NCI-H1694 (cell line): ENCODE results near the gene TAF1.
"Not testable (repeated sequence)": the region's sequence is repeated elsewhere in the genome, so short reads cannot be mapped to it uniquely, and the experiment has no call there.

Source experiments
- DNase-seq: peaks from one replicate; lab custom pipeline; 2025; lab: John Stamatoyannopoulos, UW

Gene TAF1, protein sequence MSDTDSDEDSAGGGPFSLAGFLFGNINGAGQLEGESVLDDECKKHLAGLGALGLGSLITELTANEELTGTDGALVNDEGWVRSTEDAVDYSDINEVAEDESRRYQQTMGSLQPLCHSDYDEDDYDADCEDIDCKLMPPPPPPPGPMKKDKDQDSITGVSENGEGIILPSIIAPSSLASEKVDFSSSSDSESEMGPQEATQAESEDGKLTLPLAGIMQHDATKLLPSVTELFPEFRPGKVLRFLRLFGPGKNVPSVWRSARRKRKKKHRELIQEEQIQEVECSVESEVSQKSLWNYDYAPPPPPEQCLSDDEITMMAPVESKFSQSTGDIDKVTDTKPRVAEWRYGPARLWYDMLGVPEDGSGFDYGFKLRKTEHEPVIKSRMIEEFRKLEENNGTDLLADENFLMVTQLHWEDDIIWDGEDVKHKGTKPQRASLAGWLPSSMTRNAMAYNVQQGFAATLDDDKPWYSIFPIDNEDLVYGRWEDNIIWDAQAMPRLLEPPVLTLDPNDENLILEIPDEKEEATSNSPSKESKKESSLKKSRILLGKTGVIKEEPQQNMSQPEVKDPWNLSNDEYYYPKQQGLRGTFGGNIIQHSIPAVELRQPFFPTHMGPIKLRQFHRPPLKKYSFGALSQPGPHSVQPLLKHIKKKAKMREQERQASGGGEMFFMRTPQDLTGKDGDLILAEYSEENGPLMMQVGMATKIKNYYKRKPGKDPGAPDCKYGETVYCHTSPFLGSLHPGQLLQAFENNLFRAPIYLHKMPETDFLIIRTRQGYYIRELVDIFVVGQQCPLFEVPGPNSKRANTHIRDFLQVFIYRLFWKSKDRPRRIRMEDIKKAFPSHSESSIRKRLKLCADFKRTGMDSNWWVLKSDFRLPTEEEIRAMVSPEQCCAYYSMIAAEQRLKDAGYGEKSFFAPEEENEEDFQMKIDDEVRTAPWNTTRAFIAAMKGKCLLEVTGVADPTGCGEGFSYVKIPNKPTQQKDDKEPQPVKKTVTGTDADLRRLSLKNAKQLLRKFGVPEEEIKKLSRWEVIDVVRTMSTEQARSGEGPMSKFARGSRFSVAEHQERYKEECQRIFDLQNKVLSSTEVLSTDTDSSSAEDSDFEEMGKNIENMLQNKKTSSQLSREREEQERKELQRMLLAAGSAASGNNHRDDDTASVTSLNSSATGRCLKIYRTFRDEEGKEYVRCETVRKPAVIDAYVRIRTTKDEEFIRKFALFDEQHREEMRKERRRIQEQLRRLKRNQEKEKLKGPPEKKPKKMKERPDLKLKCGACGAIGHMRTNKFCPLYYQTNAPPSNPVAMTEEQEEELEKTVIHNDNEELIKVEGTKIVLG (N-terminal part only)

DNA sequence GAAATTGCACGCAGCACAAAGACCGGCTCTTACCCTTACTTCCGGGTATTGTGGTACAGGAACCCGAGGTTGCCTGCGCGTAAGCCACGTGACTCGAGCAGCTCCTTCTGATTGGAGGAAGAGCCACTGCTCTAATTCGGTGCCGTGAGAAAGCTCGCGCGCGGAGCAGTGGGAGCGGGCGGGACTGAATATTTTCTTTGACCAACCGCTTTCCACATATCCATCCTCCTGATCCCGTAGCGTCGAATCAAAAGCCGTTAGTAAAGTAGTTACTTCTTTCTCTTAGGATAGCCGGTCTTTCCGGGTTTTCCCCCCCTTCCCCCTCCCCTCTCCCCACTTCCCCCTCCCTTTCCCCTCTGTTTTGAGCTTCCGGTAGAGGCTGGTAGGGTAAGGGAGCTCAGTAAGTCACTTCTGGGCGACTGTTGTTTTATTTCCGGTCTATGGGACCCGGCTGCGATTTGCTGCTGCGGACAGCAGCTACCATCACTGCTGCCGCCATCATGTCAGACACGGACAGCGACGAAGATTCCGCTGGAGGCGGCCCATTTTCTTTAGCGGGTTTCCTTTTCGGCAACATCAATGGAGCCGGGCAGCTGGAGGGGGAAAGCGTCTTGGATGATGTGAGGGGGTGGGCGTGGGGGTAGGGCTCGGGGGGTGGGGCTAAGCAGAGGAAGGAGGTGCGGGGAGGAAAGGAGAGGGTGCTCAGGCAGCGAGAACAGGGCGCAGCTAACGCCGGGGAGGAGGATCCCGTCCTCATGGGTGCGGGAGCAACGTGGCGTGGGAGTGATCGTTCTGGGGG, at the start of gene TAF1:
Gene TAF1 (plus strand): TSS at position 483 of the 799 bp plus-strand sequence. CDS start 18 bp downstream, at position 501.
- peak; percentile 98 for DNase-seq

GRCh38 chrX:71316959-71317358, 49.2 kb upstream of the TAF1 start:
- not testable (repeated sequence) for DNase-seq

GRCh38 chrX:71320126-71320525, 46.0 kb upstream of the TAF1 start:
- no peak for DNase-seq

DNA sequence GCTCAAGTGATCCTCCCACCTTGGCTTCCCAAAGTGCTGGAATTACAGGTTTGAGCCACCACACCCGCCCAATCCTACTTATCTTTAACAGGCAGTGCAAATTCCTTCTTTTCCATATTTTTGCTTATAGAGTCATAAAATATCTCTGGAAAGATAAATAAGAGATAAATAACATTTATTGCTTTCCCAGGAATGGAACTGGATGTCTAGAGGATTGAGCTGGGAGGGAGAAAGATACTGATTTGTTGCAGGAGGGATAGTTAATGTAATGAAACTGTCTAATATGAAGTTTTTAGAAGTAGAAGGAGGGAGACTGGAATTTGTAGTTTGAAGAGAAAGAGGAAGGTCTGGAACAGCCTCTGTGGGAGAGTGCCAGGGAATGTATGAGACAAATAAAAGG, 44.4 kb upstream of the TAF1 start:
- DNase-seq: no peak

GRCh38 chrX:71324452-71324851, 41.7 kb upstream of the TAF1 start:
- not testable (repeated sequence) for DNase-seq

DNA sequence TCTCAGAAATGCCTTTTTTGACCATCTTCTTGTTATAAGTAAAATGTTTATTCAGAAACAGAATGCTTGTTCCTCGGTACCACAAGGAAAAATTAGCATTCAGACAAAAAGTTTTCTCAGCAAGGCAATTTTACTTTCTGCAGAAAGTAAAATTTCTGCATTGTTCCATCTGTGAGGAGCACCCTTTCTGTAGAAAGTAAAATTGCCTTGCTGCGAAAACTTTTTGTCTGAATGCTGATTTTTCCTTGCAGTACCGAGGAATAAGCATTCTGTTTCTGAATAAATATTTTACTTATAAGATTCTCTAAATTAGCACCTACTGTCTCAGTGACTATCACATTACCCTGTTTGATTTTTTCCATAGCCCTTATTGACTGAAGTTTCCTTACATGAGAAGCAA, 39.8 kb upstream of the TAF1 start:
- DNase-seq: no peak

- not testable (repeated sequence) for DNase-seq
Measured at GRCh38 chrX:71349151-71349665, 16.9 kb upstream of the TAF1 start.

- DNase-seq: not testable (repeated sequence)
Measured at GRCh38 chrX:71349867-71350266, 16.3 kb upstream of the TAF1 start.

DNA sequence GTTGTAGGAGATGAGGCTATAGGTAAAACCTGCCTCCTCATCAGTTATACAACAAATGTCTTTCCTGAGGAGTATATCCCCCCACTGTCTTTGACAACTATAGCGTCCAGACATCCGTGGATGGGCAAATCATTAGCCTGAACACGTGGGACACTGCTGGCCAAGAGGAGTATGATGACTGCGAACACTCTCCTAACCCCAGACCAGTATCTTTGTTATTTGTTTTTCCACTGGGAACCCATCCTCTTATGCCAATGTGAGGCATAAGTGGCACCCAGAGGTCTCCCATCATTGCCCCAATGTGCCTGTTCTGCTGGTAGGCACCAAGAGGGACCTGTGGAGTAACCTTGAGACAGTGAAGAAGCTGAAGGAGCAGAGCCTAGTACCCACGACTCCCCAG, 13.7 kb upstream of the TAF1 start:
- not testable (repeated sequence) for DNase-seq

DNA sequence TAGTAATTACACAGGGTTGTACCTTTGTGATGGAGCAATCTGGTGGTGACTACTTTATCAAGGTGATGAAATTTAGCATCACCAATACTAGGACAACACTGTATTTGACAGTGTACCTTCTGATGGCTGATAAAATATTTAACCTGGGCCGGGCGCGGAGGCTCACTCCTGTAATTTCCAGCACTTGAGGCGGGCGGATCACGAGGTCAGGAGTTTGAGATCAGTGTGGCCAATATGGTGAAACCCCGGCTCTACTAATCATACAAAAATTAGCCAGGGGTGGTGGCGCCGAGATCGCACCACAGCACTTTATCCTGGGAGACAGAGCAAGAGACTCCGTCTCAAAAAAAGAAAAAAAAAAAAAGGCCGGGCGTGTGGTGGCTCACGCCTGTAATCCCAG, 1.9 kb upstream of the TAF1 start:
- no peak for DNase-seq

GRCh38 chrX:71365356-71365874, 742 bp upstream of the TAF1 start:
- DNase-seq: no peak

- no peak for DNase-seq
Measured at GRCh38 chrX:71366674-71367256, 608 bp downstream of the TAF1 start.

- no peak for DNase-seq
Measured at GRCh38 chrX:71367396-71367795, 1.2 kb downstream of the TAF1 start.

GRCh38 chrX:71372388-71372787, 6.2 kb downstream of the TAF1 start:
- DNase-seq: no peak

- no peak for DNase-seq
Measured at GRCh38 chrX:71378732-71379131, 12.6 kb downstream of the TAF1 start.

GRCh38 chrX:71391725-71392124, 25.6 kb downstream of the TAF1 start:
- DNase-seq: not testable (repeated sequence)

GRCh38 chrX:71393919-71394318, 27.8 kb downstream of the TAF1 start:
- no peak for DNase-seq

GRCh38 chrX:71396576-71396975, 30.4 kb downstream of the TAF1 start:
- DNase-seq: no peak

GRCh38 chrX:71400710-71401109, 34.6 kb downstream of the TAF1 start:
- no peak for DNase-seq

DNA sequence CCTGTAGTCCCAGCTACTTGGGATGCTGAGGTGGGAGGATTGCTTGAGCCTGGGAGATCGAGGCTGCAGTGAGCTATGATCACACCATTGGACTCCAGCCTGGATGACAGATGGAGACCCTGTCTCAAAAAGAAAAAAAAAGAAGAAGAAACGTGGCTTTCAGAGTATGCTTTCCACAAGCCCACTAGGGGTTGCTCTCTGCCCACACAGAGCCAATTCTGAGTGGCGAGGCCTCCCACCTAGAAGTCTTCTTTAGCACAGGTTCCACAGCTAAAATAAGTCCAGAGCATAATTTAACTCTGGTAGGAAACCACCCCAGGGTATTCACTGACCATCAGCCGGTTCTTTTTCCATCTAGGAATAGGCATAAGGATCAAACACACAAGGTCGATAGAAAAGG, 50.1 kb downstream of the TAF1 start:
- peak; percentile 17 for DNase-seq
